PC-3 (cell line): Measurements from ENCODE around the gene MYO18A.

Source experiments
- EZH2 ChIP-seq: fragments of 300-600 bp; sonication (generic); IDR thresholded peaks from one replicate; pipeline ENCODE4 v1.6.1; 2017; ENCODE audit warnings: antibody characterized with exemption, mild to moderate bottlenecking, low read length; ENCODE audit not compliant: unreplicated experiment
- EZH2phosphoT487 ChIP-seq: fragments of 300-600 bp; sonication (generic); IDR thresholded peaks from 2 replicates; pipeline ENCODE4 v1.6.1; 2018; ENCODE audit warnings: mild to moderate bottlenecking, antibody characterized with exemption, low read length, borderline replicate concordance
- TF ChIP-seq, protein P1 (sequence below): fragments of 300-600 bp; sonication (generic); conservative IDR thresholded peaks from 2 replicates; pipeline ENCODE4 v1.5.1; 2017; ENCODE audit warnings: antibody characterized with exemption, low read depth, mild to moderate bottlenecking, low read length

- TF ChIP-seq, protein P1, sequence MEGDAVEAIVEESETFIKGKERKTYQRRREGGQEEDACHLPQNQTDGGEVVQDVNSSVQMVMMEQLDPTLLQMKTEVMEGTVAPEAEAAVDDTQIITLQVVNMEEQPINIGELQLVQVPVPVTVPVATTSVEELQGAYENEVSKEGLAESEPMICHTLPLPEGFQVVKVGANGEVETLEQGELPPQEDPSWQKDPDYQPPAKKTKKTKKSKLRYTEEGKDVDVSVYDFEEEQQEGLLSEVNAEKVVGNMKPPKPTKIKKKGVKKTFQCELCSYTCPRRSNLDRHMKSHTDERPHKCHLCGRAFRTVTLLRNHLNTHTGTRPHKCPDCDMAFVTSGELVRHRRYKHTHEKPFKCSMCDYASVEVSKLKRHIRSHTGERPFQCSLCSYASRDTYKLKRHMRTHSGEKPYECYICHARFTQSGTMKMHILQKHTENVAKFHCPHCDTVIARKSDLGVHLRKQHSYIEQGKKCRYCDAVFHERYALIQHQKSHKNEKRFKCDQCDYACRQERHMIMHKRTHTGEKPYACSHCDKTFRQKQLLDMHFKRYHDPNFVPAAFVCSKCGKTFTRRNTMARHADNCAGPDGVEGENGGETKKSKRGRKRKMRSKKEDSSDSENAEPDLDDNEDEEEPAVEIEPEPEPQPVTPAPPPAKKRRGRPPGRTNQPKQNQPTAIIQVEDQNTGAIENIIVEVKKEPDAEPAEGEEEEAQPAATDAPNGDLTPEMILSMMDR, result no peak
- no peak for TF ChIP-seq EZH2
- no peak for TF ChIP-seq EZH2phosphoT487
These were observed 576 bp upstream of the MYO18A start for GRCh38 chr17:29180788-29181160.
